GM19324 (cell line): ENCODE results near the gene FLRT1.
"Not testable (repeated sequence)": the region's sequence is repeated elsewhere in the genome, so short reads cannot be mapped to it uniquely, and the experiment has no call there.

ENCODE experiments used
- ATAC-seq: cut with Tn5 transposase; IDR thresholded peaks from one replicate; pipeline ENCODE4 v1.9.1; 2021; ENCODE audit warnings: mild to moderate bottlenecking, moderate library complexity; ENCODE audit not compliant: unreplicated experiment, low FRiP score

The FLRT1 gene

GRCh38 chr11:64044730-64045393 lies 9.1 kb downstream of the FLRT1 start:
- no peak for ATAC-seq

GRCh38 chr11:64045700-64046099 lies 10.0 kb downstream of the FLRT1 start:
- ATAC-seq = no peak

DNA sequence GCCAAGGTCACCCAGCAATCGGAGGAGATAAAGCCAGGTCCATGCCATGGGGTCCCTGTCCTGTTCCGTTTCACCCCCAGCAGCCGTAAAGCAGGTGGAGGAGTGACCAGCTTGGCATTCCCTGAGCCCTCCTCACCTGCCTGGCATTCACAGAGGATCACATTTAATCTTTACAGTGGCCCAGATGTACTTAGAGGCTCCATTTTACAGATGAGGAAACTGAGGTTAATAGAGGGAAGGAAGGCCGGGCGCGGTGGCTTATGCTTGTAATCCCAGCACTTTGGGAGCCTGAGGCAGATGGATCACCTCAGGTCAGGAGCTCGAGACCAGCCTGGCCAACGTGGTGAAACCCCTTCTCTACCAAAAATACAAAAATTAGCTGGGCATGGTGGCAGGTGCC lies 11.6 kb downstream of the FLRT1 start:
- ATAC-seq = not testable (repeated sequence)

DNA sequence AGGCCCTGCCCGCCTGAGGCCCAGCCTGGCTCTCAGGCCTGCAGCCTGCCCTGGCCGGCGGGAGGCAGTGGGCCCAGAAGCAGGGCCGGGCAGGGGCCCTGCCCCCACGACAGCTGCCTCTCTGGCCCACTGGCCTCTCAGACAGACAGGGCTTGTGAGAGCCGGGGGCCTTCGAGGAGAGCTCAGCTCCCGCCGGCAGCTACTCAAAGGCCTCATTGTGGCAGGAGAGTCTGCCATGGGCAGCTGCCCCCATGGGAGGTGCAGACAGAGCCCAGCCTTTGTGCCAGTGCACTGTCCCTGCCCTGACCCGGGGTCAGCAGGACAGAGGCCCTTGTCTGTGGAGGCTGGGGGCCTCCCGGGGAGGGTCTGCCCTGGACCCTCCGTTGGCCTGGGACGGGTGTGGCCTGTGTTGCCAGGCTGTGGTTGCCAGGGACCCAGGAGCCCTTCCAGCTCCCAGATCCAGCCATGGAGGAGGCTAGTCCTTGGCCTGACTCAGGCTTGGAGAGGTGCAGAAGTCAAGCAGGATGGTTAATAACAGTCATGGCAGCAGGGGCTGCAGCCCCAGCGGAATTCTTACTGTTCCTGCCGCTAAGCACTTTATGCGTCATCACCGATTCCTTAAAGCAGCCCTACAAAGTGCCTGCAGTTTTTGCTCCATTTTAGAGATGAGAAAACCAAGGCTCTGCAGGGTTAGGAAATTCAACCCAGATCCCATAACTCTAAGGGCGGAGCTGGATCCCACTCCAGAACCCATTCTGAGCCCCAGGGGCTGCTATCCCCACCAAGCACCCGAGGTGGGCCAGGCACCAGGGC lies 12.5 kb downstream of the FLRT1 start:
- ATAC-seq = no peak

GRCh38 chr11:64049509-64049908 lies 13.8 kb downstream of the FLRT1 start:
- no peak for ATAC-seq

GRCh38 chr11:64051297-64051696 lies 15.6 kb downstream of the FLRT1 start:
- no peak for ATAC-seq

DNA sequence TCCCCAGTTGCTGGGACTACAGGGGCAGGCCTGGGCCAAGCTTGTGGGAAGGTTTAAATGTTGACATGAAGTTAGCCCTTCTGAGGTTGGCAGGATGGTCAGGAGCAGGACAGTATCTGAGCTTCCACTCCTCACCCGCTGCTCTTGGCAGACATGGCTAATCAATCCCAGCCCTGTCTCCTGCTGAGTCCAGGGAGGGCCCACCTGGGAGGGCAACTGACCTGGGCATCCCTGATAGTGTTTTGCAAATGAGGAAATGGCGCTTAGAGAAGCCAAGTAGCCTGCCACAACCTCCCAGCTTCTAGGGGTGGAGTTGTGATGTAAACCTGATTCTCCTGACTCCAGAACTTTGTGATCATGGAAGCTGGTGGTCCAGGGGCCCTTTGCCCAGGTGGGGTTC lies 16.7 kb downstream of the FLRT1 start:
- ATAC-seq = no peak

DNA sequence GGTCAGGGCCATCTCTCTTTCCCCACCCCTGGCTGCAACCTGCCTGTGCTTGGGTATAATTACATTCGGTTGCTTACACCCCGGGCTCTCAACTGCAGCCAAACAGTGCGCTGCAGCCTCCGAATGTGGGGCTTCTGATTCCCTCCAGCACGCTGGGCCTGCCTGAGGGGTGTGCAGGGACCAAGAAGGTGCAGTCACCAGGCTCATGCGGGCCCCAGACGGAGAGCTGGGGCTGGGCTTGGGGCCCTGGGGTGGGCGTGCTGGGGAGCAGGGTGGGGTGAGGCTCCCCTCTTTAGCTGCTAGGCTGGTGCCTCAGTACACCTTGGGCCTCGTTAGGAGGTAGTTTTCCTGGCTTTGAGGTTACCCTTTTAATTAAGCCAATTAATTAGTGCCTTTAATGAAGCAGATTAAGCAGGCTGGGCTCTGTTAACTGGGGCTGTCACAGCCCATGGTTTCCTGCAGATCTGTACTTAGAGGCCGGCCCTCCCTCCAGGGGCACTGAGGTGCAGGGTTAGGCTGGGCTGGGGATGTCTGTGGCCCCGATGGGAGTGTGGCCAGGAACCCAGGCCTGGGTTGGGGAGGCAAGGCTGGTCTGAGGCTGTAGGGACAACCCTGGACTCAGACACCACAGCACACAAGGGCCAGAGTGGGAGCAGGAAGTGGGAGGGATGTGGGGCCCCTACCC lies 17.3 kb downstream of the FLRT1 start:
- no peak for ATAC-seq

- no peak for ATAC-seq
Observed at GRCh38 chr11:64053699-64054098, 18.0 kb downstream of the FLRT1 start.

GRCh38 chr11:64055077-64055476 lies 19.3 kb downstream of the FLRT1 start:
- ATAC-seq = no peak

DNA sequence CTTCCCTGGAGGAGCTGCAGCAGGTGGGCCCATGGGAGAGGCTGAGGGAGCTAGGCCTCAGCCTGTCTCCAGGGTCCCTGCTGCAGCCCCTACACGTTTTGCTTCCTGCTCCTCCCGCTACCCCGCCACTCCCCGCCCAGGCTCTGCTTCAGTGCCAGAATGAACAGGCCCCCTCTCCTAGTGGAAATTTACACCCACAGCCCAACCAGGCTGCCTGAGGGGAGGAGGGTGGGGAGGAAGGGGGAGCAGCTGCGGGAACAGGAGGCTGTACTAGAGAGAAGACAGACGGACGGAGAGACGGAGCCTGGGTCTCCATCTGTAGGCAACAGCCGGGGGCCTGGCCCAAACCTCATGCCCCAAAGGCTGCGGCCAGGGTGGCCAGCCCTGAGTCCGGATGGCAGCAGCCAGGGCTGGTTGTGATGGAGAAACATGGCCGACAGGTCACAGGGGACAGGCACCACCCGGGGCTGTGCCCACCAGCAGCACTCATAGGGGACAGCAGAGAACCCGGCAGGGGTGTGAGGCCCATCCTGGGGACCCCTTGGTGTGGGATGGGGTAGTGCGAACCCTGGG lies 20.6 kb downstream of the FLRT1 start:
- ATAC-seq = no peak

DNA sequence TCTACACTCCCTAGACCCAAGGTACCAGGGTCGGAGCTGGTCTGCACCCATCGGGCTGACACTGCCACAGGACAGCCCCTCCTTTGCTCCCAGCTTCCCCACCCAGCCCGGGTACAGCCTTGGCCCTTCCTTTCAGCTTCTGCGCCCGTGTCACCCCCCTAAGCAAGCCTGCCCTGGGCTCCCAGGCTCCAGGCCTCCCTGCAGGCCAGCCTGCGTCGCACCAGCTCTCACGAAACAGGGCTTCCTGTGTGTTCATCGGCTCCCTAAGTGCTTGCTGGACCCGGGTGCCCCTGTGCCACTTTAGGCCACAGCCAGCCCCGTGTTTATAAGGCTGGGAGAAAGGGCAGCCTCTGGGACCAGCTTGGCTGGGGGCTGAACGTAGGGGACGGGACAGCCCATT lies 21.1 kb downstream of the FLRT1 start:
- ATAC-seq = no peak

DNA sequence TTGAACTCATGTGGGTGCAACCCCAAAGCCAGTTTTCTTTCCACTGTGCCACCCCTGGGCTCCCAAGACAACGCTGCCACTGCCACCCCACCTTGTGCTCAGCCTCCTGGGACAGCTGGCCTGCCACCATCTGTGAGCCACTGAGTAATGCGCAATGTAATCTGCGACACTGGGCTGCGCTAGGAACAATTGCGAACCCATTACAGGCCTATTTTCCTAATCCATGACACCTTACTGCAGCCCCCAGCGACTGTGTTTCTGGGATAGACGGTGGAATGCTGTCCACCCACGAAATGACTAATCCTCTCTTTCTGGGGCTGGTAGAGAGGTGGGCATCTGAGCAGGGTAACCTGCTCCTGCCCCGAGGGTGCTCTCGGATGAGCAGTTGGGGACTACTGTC lies 22.2 kb downstream of the FLRT1 start:
- no peak for ATAC-seq

GRCh38 chr11:64058494-64058893 lies 22.8 kb downstream of the FLRT1 start:
- no peak for ATAC-seq

DNA sequence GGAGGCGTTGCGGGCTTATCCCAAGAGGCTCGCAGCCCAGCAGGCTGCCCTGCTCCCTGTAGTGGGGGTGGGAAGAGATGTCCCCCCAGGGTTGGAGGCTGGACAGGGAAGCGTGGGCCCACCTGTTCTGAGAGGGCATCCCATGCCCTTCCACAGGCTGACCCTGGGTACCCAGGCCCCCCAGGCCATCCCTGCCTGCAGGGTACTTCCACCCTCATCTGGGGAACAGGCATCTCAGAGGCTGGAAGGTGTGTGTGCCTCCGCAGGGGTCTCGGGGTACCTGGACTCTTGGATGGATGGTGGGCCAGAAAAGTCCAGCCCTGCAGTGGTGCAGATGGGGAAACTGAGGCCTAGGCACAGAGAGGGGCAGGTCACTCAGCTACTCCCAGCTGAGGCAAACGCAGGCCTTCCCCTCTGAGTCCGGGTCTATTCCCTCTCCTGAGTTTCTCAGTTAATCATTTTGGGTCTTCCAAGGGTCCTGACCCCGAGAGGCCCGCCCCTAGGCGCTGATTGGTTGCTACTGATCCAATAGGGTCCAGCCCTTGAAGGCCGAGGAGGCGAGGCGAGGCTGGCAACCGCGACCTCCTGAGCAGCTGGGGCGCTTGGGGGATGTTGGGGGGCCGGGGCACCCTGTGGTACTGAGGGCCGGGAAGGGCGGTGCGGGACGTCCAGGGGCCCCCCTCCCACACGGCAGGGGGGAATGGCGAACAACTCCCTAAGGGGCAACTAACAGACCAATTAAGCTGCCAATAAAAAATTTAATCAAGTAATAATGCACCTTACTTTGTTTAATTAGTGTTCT lies 23.8 kb downstream of the FLRT1 start:
- no peak for ATAC-seq

- no peak for ATAC-seq
Observed at GRCh38 chr11:64060263-64060860, 24.6 kb downstream of the FLRT1 start.

GRCh38 chr11:64060861-64061444 lies 25.2 kb downstream of the FLRT1 start:
- peak; percentile 43 for ATAC-seq

- ATAC-seq = no peak
Observed at GRCh38 chr11:64062185-64063039, 26.7 kb downstream of the FLRT1 start.

DNA sequence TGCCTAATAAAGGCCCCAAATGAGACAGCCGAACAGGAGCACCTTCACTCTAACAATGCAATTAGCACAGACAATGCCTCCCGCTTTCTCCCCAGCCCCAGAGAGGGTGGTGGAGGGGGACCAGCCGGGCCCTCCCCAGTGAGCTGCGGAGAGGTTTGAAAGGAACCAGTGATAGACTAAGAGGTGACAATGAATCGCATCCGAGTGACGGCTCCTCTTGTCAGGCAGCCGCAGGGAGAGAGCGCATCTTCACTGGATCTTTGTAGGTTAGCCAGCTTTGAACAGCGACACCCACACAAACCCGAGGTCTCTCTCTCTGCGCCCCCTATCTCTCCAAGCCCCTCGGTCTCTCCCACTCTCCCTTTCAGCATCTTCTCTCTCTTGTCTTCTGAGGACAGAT lies 28.0 kb downstream of the FLRT1 start:
- ATAC-seq = no peak
